Endothelial cell of umbilical vein (primary cell): ENCODE measurements around the gene IL36B.

Source experiments
- CTCF ChIP-seq, 2 donors: IDR thresholded peaks; 1 replicate in 1 of 2; 2 replicates in 1 of 2; pipeline ENCODE4 v1.5.1; 2011; ENCODE audit warnings: low read length in 2 of 2, mild to moderate bottlenecking in 2 of 2, moderate library complexity in 2 of 2, control low read depth in 1 of 2, inconsistent platforms in 1 of 2, low read depth in 1 of 2; ENCODE audit not compliant: insufficient read depth in 1 of 2; ENCODE audit errors: extremely low read depth in 1 of 2
- MAX ChIP-seq: IDR thresholded peaks from 2 replicates; pipeline ENCODE4 v1.6.1; 2011; ENCODE audit not compliant: insufficient read depth, insufficient read length
- MYC ChIP-seq: IDR thresholded peaks from one replicate; pipeline ENCODE4 v1.6.1; 2011; ENCODE audit warnings: mild to moderate bottlenecking, low read depth, low read length
- POLR2A ChIP-seq: IDR thresholded peaks from 2 replicates; pipeline ENCODE4 v1.6.1; 2012; ENCODE audit warnings: low read depth, mild to moderate bottlenecking, control low read depth, low read length
- POLR2AphosphoS5 ChIP-seq: IDR thresholded peaks from 2 replicates; pipeline ENCODE4 v1.6.1; 2012; ENCODE audit warnings: low read depth, mild to moderate bottlenecking, control low read depth, low read length, moderate library complexity; ENCODE audit not compliant: insufficient read depth

GRCh38 chr2:112996635-112997034 lies 56.0 kb downstream of the IL36B start:
- TF ChIP-seq POLR2AphosphoS5 (no peak), CTCF (IDR thresholded peaks at IDR 0.05; ENCODE audit: extremely low read depth in 1 of 2, insufficient read depth in 1 of 2, low read depth in 1 of 2, low read length in 2 of 2) (no peak), POLR2A (no peak), MAX (no peak), MYC (no peak)
